TTC549 (cell line): ENCODE data around the gene HELLS.
"Not testable (repeated sequence)": the region's sequence is repeated elsewhere in the genome, so short reads cannot be mapped to it uniquely, and the experiment has no call there.

Experiments used
- FAIRE-seq: peaks from 2 replicates; lab custom pipeline; 2012; peaks lifted over from hg19 to GRCh38; lab: Jason Lieb, UNC

The HELLS gene

GRCh38 chr10:94545391-94546048 lies at the start of gene HELLS:
Gene HELLS (plus strand): TSS chr10:94545788. CDS start chr10:94545922, 134 bp downstream.
- no peak for FAIRE-seq

GRCh38 chr10:94496010-94496409 lies 49.6 kb upstream of the HELLS start:
- no peak for FAIRE-seq

- FAIRE-seq = no peak
Measured at GRCh38 chr10:94496646-94497045, 48.9 kb upstream of the HELLS start.

- FAIRE-seq = peak; percentile 68
Measured at GRCh38 chr10:94500063-94500462, 45.5 kb upstream of the HELLS start.

GRCh38 chr10:94521276-94522250 lies 24.0 kb upstream of the HELLS start:
- FAIRE-seq = no peak

- FAIRE-seq = no peak
Measured at GRCh38 chr10:94524146-94524545, 21.4 kb upstream of the HELLS start.

GRCh38 chr10:94524711-94525110 lies 20.9 kb upstream of the HELLS start:
- FAIRE-seq = no peak

- FAIRE-seq = peak; percentile 99
Measured at GRCh38 chr10:94531550-94531949, 14.0 kb upstream of the HELLS start.

- no peak for FAIRE-seq
Measured at GRCh38 chr10:94533027-94533426, 12.6 kb upstream of the HELLS start.

- FAIRE-seq = not testable (repeated sequence)
Measured at GRCh38 chr10:94542282-94542681, 3.3 kb upstream of the HELLS start.

- FAIRE-seq = no peak
Measured at GRCh38 chr10:94546049-94546900, 687 bp downstream of the HELLS start.

- no peak for FAIRE-seq
Measured at GRCh38 chr10:94546901-94547185, 1.3 kb downstream of the HELLS start.

GRCh38 chr10:94549221-94549620 lies 3.6 kb downstream of the HELLS start:
- no peak for FAIRE-seq

GRCh38 chr10:94567714-94568307 lies 22.2 kb downstream of the HELLS start:
- FAIRE-seq = not testable (repeated sequence)

GRCh38 chr10:94571081-94571480 lies 25.5 kb downstream of the HELLS start:
- no peak for FAIRE-seq

- no peak for FAIRE-seq
Measured at GRCh38 chr10:94571528-94571927, 25.9 kb downstream of the HELLS start.

- no peak for FAIRE-seq
Measured at GRCh38 chr10:94578790-94579189, 33.2 kb downstream of the HELLS start.

- no peak for FAIRE-seq
Measured at GRCh38 chr10:94583124-94583523, 37.5 kb downstream of the HELLS start.

- FAIRE-seq = peak; percentile 51
Measured at GRCh38 chr10:94591461-94592205, 46.0 kb downstream of the HELLS start.

GRCh38 chr10:94602729-94603515 lies 57.3 kb downstream of the HELLS start:
- FAIRE-seq = no peak

GRCh38 chr10:94607111-94607510 lies 61.5 kb downstream of the HELLS start:
- FAIRE-seq = no peak
